ENCODE measurements around the gene RALGPS2.

Gene RALGPS2

GRCh38 chr1:178792394-178792793 is 67.3 kb downstream of the RALGPS2 start:
- Histone ChIP-seq H3K36me3 (ENCODE audit: insufficient read depth, low read depth, low read length) (no peaks in the 10 kb centered on the region), H3K27me3 (ENCODE audit: insufficient read depth, low read length) (no peaks in the 10 kb centered on the region), H3K9me3 (ENCODE audit: insufficient read depth, low read depth, low read length) (no peaks in the 10 kb centered on the region), H3K9ac (ENCODE audit: low read depth, low read length) (no peak overlapping the region), H3K27ac (ENCODE audit: low read length) (no peak overlapping the region), H3K4me1 (ENCODE audit: insufficient read depth, low read length) (no peaks in the 10 kb centered on the region), H3K4me3 (ENCODE audit: low read length) (no peak overlapping the region)

DNA sequence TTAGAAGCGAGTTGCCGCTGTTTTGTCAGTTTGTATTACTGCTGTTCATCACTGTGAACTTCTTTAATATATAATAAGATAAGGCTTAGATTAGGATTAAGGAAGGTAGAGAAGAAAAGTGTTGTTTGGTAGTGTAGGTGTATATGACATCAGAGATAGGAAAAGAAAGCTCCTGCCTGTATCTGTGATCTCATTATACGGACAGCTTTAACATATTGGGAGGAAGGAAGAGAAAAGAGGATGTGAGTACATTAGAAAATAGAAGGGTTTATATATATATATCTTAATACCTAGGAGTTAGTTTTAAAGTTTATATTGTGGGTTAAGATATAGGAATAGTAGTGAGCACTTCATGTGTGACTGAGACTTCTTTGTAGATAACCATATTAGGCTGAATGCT is 71.0 kb downstream of the RALGPS2 start:
- H3K9ac ChIP-seq (ENCODE audit: low read depth, low read length) = no peak overlapping the region
- no peaks in the 10 kb centered on the region for H3K27me3 ChIP-seq (ENCODE audit: insufficient read depth, low read length)
- no peaks in the 10 kb centered on the region; the same call in 1 of the 2 replicates for H3K36me3 ChIP-seq (ENCODE audit: insufficient read depth, low read depth, low read length)
- no peak overlapping the region for H3K27ac ChIP-seq (ENCODE audit: low read length)
- no peak overlapping the region for H3K4me3 ChIP-seq (ENCODE audit: low read length)
- no peaks in the 10 kb centered on the region for H3K9me3 ChIP-seq (ENCODE audit: insufficient read depth, low read depth, low read length)
- H3K4me1 ChIP-seq (ENCODE audit: insufficient read depth, low read length) = no peaks in the 10 kb centered on the region

DNA sequence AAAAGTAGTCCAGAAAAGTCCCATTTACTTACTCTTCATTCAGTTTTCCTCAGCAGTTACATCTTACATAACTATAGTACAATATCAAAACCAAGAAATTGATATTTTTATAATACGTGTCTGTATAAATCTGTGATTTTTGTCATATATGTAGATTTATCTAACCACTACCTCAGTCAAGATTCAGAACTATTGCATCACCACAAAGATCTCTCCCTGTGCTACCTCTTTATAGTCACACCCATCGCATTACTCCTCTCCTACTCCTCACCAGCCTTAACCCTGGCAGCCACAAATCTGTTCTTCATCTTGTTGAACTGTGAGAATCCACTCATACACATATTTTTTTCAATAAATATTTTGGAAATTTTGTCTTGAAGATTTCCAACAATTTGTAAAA is 72.5 kb downstream of the RALGPS2 start:
- Histone ChIP-seq H3K27me3 (ENCODE audit: insufficient read depth, low read length) (no peaks in the 10 kb centered on the region), H3K4me3 (ENCODE audit: low read length) (no peak overlapping the region), H3K4me1 (ENCODE audit: insufficient read depth, low read length) (no peaks in the 10 kb centered on the region), H3K9ac (ENCODE audit: low read depth, low read length) (no peak overlapping the region), H3K36me3 (ENCODE audit: insufficient read depth, low read depth, low read length) (no peaks in the 10 kb centered on the region; the same call in 1 of the 2 replicates), H3K27ac (ENCODE audit: low read length) (no peak overlapping the region), H3K9me3 (ENCODE audit: insufficient read depth, low read depth, low read length) (no peaks in the 10 kb centered on the region)

DNA sequence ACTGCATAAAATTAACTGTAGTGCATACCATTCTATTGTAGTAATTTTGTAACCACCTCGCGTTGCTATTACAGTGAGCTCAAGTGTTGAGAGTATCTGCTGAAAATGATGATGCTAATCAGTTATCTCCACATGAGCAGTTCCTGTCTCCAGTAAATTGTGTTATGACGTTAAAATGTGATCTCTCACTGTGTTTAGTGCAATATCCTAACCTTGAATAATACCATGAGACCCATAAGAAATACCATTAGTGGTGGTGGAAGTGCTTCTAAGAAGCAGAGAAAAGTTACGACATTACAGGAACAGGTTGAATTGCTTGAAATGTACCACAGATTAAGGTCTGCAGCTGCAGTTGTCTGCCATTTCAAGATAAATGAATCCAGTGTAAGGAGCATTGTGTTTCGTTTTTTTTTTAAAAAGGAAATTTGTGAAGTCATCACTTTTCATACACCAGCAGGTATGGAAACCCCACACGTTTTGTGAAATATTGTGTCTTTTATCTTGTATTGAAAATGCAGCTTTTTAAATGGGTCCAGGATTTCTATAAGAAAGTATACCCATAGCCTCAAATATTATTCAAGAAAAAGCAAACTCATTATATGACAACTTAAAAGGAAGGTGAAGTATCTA is 73.3 kb downstream of the RALGPS2 start:
- no peaks in the 10 kb centered on the region; the same call in 1 of the 2 replicates for H3K36me3 ChIP-seq (ENCODE audit: insufficient read depth, low read depth, low read length)
- no peaks in the 10 kb centered on the region for H3K9me3 ChIP-seq (ENCODE audit: insufficient read depth, low read depth, low read length)
- no peak overlapping the region for H3K27ac ChIP-seq (ENCODE audit: low read length)
- no peak overlapping the region for H3K9ac ChIP-seq (ENCODE audit: low read depth, low read length)
- no peaks in the 10 kb centered on the region for H3K4me1 ChIP-seq (ENCODE audit: insufficient read depth, low read length)
- H3K4me3 ChIP-seq (ENCODE audit: low read length) = no peak overlapping the region
- H3K27me3 ChIP-seq (ENCODE audit: insufficient read depth, low read length) = no peaks in the 10 kb centered on the region

GRCh38 chr1:178802873-178803272 is 77.8 kb downstream of the RALGPS2 start:
- no peaks in the 10 kb centered on the region for H3K9me3 ChIP-seq (ENCODE audit: insufficient read depth, low read depth, low read length)
- no peak overlapping the region for H3K9ac ChIP-seq (ENCODE audit: low read depth, low read length)
- no peak overlapping the region for H3K27ac ChIP-seq (ENCODE audit: low read length)
- H3K27me3 ChIP-seq (ENCODE audit: insufficient read depth, low read length) = no peaks in the 10 kb centered on the region
- no peaks in the 10 kb centered on the region; the same call in 1 of the 2 replicates for H3K36me3 ChIP-seq (ENCODE audit: insufficient read depth, low read depth, low read length)
- H3K4me1 ChIP-seq (ENCODE audit: insufficient read depth, low read length) = no peaks in the 10 kb centered on the region
- no peak overlapping the region for H3K4me3 ChIP-seq (ENCODE audit: low read length)

GRCh38 chr1:178806665-178807300 is 81.7 kb downstream of the RALGPS2 start:
- H3K9me3 ChIP-seq (ENCODE audit: insufficient read depth, low read depth, low read length) = no peaks in the 10 kb centered on the region
- no peak overlapping the region for H3K9ac ChIP-seq (ENCODE audit: low read depth, low read length)
- H3K27me3 ChIP-seq (ENCODE audit: insufficient read depth, low read length) = no peaks in the 10 kb centered on the region
- no peak overlapping the region for H3K4me3 ChIP-seq (ENCODE audit: low read length)
- H3K36me3 ChIP-seq (ENCODE audit: insufficient read depth, low read depth, low read length) = 0 out of 2 replicates have a peak, but pooled peaks cover 5% of the 10 kb centered on the region
- no peaks in the 10 kb centered on the region for H3K4me1 ChIP-seq (ENCODE audit: insufficient read depth, low read length)
- no peak overlapping the region for H3K27ac ChIP-seq (ENCODE audit: low read length)

DNA sequence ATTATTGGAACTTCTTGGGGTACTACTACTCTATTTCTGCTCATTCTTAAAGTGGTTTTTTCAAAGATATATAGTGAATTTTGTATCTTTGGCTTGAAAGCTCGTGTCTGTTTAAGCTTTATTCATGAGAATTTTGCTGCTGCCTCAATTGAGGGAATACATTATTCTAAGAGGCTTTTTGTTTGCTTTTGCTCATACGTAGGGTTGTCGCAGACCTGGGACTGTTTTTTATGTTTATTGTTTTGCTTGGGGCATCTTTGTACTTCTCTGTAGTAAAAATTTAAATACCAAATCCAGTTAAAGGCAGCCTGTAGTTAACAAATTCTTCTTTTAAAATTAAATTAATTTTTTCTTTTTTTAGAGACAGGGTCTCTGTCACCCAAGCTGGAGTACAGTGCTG is 83.5 kb downstream of the RALGPS2 start:
- no peaks in the 10 kb centered on the region for H3K27me3 ChIP-seq (ENCODE audit: insufficient read depth, low read length)
- H3K4me3 ChIP-seq (ENCODE audit: low read length) = no peak overlapping the region
- no peaks in the 10 kb centered on the region for H3K9me3 ChIP-seq (ENCODE audit: insufficient read depth, low read depth, low read length)
- H3K36me3 ChIP-seq (ENCODE audit: insufficient read depth, low read depth, low read length) = 0 out of 2 replicates have a peak, but pooled peaks cover 5% of the 10 kb centered on the region
- no peaks in the 10 kb centered on the region for H3K4me1 ChIP-seq (ENCODE audit: insufficient read depth, low read length)
- H3K9ac ChIP-seq (ENCODE audit: low read depth, low read length) = no peak overlapping the region
- H3K27ac ChIP-seq (ENCODE audit: low read length) = no peak overlapping the region

- no peak overlapping the region for H3K9ac ChIP-seq (ENCODE audit: low read depth, low read length)
- H3K4me3 ChIP-seq (ENCODE audit: low read length) = no peak overlapping the region
- no peak overlapping the region for H3K27ac ChIP-seq (ENCODE audit: low read length)
- no peaks in the 10 kb centered on the region for H3K4me1 ChIP-seq (ENCODE audit: insufficient read depth, low read length)
- H3K36me3 ChIP-seq (ENCODE audit: insufficient read depth, low read depth, low read length) = peaks cover 8% of the 10 kb centered on the region; the same call in 1 of the 2 replicates
- no peaks in the 10 kb centered on the region for H3K9me3 ChIP-seq (ENCODE audit: insufficient read depth, low read depth, low read length)
- H3K27me3 ChIP-seq (ENCODE audit: insufficient read depth, low read length) = no peaks in the 10 kb centered on the region
Observed at GRCh38 chr1:178810585-178810984, 85.5 kb downstream of the RALGPS2 start.

- no peaks in the 10 kb centered on the region for H3K9me3 ChIP-seq (ENCODE audit: insufficient read depth, low read depth, low read length)
Observed at GRCh38 chr1:178818416-178818815, 93.4 kb downstream of the RALGPS2 start.

DNA sequence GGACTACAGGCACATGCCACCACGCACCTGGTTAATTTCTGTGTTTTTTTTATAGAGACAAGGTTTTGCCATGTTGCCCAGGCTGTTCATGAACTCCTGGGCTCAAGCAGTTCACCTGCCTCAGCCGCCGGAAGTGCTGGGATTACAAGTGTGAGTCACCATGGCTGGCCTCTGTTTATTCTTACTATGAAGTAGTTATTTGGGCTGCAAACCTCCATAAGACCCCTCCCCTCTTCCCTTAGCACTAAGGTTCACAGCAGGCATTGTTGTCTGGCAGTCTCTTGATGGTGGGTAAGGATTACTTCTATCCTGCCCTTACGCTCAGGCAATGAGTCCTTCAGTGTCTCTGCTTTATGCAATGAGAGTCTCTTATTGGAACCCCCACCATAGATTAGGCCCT is 94.1 kb downstream of the RALGPS2 start:
- no peaks in the 10 kb centered on the region for H3K9me3 ChIP-seq (ENCODE audit: insufficient read depth, low read depth, low read length)
- H3K4me1 ChIP-seq (ENCODE audit: insufficient read depth, low read length) = no peaks in the 10 kb centered on the region
- no peak overlapping the region for H3K4me3 ChIP-seq (ENCODE audit: low read length)
- peaks cover 7% of the 10 kb centered on the region; the same call in 1 of the 2 replicates for H3K36me3 ChIP-seq (ENCODE audit: insufficient read depth, low read depth, low read length)
- H3K27me3 ChIP-seq (ENCODE audit: insufficient read depth, low read length) = no peaks in the 10 kb centered on the region
- no peak overlapping the region for H3K9ac ChIP-seq (ENCODE audit: low read depth, low read length)
- no peak overlapping the region for H3K27ac ChIP-seq (ENCODE audit: low read length)

More at GRCh38 chr1:178818416-178818815, 93.4 kb downstream of the RALGPS2 start:
- Histone ChIP-seq H3K27me3 (ENCODE audit: insufficient read depth, low read length) (no peaks in the 10 kb centered on the region), H3K4me3 (ENCODE audit: low read length) (no peak overlapping the region), H3K4me1 (ENCODE audit: insufficient read depth, low read length) (no peaks in the 10 kb centered on the region), H3K27ac (ENCODE audit: low read length) (no peak overlapping the region), H3K9ac (ENCODE audit: low read depth, low read length) (no peak overlapping the region), H3K36me3 (ENCODE audit: insufficient read depth, low read depth, low read length) (peaks cover 7% of the 10 kb centered on the region; the same call in 1 of the 2 replicates)

- Histone ChIP-seq H3K27ac (ENCODE audit: low read length) (no peak overlapping the region), H3K9me3 (ENCODE audit: insufficient read depth, low read depth, low read length) (no peaks in the 10 kb centered on the region; the same call in 1 of the 2 replicates), H3K36me3 (ENCODE audit: insufficient read depth, low read depth, low read length) (no peaks in the 10 kb centered on the region), H3K9ac (ENCODE audit: low read depth, low read length) (no peak overlapping the region), H3K4me3 (ENCODE audit: low read length) (no peak overlapping the region), H3K27me3 (ENCODE audit: insufficient read depth, low read length) (no peaks in the 10 kb centered on the region), H3K4me1 (ENCODE audit: insufficient read depth, low read length) (no peaks in the 10 kb centered on the region)
Observed at GRCh38 chr1:178821134-178821866, 96.3 kb downstream of the RALGPS2 start.
